SKM-1 treated with dmso at 0.1 percent for 144 hours (cell line): ENCODE measurements around the gene NT5C1B.

Source experiments
- DNase-seq: peaks from one replicate; lab custom pipeline; 2025; ENCODE audit not compliant: unreplicated experiment; lab: John Stamatoyannopoulos, UW

Gene NT5C1B

DNA sequence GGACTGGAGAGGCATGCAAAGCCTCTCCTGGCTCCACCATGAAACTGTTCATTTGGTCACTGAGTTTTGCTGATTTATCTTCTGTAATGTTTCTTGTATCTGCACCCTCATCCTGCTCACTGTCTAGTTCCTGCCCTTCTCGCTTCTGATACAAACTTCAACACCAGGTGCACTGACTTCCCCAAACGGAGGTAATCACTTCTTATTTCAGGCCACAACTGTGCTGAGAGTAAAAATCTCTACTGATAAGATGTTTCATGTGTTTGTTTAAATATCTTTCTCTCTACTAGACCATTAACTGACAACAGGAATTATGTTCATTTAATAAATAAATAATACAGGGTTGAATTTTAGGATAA, 10.9 kb upstream of the NT5C1B start:
- no peak for DNase-seq

DNA sequence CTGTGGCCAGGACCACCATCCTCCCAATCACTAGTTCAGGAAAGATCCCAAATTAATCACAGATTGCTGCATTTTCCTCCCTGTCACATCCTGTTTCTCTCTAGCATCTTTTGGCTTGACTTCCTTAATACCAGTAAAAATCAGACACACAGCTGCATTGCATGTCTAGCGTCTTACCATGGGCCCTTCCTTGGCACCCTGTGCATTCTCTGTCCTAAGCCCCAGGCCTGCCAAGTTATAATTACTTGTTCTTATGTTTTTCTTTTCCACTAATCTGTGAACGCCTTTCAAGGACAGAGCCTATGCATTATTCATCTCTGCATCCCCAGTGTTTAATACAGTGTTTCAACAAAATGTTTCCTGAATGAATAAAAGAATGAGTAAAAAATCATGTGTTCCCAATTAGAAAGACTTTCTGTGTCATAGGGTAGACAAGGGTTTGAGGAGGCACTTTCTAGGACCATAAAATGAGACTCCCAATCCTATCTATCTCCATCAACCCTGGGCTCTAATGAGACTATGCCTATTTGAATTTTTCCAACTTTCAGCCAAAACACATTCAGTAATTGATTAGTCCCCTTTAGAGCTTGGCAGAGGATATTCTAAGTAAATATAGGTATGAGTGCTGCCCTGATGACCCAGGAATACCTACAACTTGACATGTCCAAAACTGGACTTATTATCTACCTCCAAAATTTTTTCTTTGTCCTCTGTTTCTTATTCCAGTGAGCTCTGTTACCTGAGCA, 10.3 kb upstream of the NT5C1B start:
- no peak for DNase-seq

DNA sequence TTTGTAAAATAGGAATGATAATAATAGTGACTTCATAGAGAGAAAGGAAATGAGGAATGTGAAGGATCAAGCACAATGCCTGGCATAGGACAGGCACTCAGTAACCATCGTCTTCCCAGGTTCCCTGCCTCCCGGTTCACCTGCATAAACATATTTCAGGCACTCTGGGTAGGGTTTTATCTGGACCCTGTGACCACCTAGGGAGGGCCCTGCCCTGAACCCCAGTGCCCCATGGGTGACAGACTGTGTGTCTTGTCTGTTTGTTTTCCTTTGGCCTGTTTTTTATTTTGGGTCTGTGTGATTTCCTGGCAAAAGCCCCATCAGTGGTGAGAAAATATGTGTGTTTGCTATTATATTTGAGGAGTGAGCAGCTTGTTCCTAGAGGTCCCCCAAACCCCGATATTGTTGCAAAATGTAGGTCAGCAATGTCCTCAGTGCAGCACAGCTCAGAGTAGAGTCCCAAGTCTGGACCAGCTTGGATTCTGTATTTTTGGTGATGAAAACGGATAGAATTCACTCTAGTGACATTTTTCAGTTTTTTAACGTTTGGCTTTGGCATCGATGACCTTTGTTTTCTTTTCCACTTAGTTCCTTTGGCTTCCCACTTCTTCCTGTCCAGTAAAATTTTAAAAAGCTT, 9.6 kb upstream of the NT5C1B start:
- no peak for DNase-seq

DNA sequence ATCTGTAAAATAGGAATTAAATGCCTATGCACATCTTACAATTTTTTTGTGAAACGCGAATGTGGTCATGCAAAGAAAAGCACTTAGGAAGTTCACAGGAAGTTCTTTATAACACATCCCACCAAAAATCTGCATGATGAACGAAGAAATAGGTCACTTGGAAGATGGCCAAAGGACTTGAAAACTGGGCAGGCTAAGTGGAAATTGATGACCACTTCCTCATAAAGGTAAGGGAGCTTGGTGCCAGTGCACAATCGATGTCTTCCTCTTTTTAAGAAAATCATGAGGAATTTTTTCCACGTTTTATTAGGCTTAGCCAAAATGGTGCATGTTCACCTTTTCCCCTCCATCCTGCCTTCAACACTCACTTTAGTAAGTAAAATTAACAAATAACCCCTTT, 8.2 kb upstream of the NT5C1B start:
- no peak for DNase-seq

GRCh38 chr2:18596993-18597392, 7.6 kb upstream of the NT5C1B start:
- no peak for DNase-seq

DNA sequence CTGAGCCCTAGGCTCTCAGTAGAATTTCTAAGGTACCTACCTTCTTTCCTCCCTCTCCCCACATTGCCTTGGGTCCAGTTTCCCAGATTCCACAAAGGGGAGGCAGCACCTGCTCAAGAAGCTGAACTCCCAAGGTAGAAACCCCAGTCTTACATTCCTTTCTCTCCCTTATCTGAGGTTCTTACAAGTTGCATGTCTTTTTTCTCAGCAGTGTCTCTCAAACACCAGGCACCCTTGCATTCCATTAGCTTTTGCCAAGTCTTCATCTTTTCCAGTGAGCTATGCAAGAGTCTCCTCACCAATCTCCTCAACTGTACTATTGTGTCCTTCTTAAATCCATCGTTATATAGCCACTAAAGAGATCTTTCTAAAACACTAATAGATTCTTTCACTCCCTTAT, 4.1 kb upstream of the NT5C1B start:
- DNase-seq, result no peak

- no peak for DNase-seq
Measured at GRCh38 chr2:18592372-18592771, 3.0 kb upstream of the NT5C1B start.

GRCh38 chr2:18588802-18589201, 567 bp downstream of the NT5C1B start:
- DNase-seq, result no peak

- DNase-seq, result no peak
Measured at GRCh38 chr2:18588049-18588448, 1.3 kb downstream of the NT5C1B start.

DNA sequence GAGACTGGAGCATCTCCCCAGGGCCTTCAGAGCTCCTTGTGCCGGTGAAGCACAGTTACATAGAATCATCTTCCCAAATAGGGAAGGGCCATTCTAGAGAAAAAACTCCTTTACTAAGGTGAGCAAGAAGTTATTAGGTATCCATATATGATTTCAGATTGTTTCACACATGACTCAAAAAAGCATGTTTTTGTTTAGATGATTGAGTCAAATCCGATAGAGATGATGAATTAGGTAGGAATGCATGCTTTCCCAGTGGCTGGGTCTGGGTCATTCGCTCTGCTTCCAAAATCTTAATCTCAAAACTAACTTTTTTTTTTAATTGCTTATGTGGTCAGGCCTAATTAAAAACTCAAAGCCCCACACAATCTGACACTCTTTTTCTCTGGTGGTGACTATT, 3.8 kb downstream of the NT5C1B start:
- no peak for DNase-seq

GRCh38 chr2:18584608-18584954, 4.8 kb downstream of the NT5C1B start:
- DNase-seq, result no peak

GRCh38 chr2:18583905-18584607, 5.3 kb downstream of the NT5C1B start:
- DNase-seq, result no peak

- no peak for DNase-seq
Measured at GRCh38 chr2:18580606-18581005, 8.8 kb downstream of the NT5C1B start.

DNA sequence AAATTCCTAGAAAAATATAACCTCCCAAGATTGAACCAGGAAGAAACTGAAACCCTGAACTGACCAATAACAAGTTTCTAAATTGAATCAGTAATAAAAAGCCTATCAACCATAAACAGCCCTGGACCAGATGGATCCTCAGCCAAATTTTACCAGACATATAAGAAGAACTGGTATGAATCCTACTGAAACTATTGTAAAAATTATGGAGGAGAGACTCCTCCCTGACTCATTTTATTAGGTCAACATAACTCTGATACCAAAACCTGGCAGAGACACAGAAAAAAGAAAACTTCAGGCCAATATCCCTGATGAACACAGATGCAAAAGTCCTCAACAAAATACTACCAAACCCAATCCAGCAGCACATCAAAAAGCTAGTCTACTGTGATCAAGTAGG, 11.3 kb downstream of the NT5C1B start:
- no peak for DNase-seq

DNA sequence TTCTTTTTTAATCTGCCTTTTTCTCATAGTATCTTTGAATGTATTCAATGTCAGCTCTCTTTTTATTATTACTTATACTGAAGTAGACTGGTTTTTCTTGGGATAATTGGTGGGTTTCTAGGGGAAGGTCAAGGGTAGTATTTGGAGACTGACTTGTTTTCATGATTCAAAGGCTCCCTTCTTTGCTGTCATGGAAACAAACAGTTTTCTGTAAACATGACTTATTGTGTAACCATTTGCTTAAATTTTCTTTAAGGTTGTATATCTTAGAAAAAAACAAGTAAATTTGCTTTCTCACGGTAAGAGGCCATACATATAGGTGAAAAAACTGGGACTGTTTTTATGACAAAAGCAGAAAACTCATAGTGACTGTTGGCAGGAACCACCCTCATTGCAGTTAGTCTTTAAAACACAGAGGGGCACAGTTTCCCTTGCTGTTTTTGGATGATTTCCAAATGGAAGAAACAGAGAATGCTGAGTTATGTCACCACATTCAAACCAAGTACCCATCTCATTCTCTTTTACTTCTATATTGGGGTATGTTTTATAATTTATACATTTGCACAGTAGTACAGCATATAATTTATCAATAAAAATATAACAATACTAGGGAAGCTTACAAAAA, 23.1 kb downstream of the NT5C1B start:
- DNase-seq, result no peak

DNA sequence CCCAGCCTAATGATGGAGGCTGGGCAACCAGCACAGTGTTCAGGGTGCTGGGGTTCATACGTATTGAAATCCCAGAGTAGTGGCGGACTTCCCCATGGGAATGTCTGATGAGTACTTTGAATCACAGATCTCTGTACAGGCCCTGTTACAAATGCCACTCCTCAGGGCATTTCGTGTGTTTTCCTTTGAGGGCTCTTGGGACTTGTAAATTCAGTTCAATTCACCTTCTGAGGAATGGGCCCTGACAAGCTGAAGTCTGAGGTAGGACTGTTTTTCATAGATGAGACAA, 28.6 kb downstream of the NT5C1B start:
- no peak for DNase-seq

DNA sequence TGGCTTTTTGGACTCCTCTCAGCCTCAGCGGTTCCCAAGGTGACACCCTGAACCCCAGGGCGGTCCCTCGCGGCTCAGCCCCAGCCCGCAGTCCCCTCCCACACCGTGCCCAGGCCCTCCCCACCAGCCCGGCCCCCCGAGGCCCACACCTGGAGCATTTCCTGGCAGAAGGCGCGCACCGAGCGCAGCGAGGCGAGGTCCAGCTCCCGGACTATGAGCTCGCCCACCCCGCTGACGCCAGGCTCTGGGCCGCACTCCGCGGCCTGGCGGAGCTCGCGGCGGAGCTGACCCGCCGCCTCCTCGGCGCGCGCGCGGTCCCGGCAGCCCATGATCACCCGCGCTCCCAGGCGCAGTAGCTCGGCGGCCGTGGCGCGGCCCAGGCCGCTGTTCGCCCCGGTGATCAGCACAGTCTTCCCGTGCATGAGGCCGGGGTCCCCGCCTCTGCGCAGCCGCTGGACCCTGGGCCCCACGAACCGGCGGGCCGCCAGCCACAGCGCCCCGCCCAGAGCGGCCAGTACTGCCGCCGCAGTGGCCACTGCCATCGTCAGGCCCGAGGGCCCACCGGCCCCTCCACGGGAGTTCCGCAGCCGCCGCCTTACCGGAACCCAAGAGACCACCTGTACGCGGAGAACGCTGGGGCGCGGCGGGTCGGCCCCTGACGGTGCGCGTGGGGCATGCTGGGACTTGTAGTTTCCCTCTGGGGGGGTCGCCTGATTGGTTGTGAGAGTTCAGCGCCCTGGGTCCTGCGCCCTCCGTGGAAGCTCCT, 29.2 kb downstream of the NT5C1B start, which contains the start of gene RDH14:
RDH14 (minus strand) TSS at position 623 of the 766 bp plus-strand sequence; CDS start at position 542, 81 bp downstream.
- peak; percentile 84 for DNase-seq

- no peak for DNase-seq
Measured at GRCh38 chr2:18559531-18560030, 29.8 kb downstream of the NT5C1B start.

DNA sequence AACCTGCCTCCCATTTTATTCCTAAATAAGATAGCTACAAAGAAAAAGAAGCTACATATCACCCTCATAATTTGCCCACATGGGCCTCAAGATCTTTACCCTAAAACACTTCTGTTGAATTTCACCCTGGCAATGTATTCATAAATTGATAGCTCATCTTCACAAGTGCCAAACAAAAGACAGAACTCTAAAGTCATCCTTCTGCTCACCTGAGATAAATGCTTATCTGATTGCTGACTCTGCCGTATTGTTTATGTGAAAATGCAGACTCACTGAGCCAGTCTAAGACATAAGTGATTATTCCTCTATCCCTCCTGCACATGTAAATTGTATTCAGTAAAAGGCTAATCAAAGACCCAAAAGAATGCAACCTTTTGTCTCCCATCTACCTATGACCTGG, 30.9 kb downstream of the NT5C1B start:
- DNase-seq, result no peak

DNA sequence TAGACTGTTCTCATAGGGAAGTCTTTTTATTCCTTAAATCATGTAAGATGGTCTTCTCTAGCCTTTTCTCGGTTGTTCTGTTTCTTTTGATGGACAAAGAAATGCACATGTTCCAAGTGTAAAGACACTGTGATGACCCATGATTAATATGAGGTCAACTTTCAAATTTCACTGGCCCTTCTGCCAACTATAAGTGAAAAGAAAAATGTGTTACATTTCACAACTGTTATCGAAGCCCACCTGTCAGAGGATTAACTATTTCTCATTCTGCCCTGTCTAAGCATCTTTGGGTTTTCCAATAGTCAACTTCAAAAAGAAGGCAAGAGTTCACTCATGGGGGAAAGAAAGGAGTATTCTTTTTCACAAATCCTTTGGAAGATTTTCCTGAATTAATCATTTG, 32.2 kb downstream of the NT5C1B start:
- DNase-seq, result no peak
